Pancreas (tissue), 10 donors: ENCODE data around the gene HLCS. TPM values are rescaled to one million over a fixed set of nuclear protein-coding genes. Genes with fewer than 3 reads are reported as not detected.

ENCODE experiments used
- ATAC-seq, 4 donors: fragments of 200-7000 bp; cut with Tn5 transposase; one replicate each; pipeline versions ENCODE4 v1.8.0 to v1.9.1; 2020; ENCODE audit warnings: mild to moderate bottlenecking in 4 of 4, moderate library complexity in 4 of 4
- DNase-seq, 6 donors: peaks; one replicate each; pipeline ENCODE4 v3.0.0-alpha.2; 2020
- FAIRE-seq: peaks from 2 replicates; lab custom pipeline; 2012; peaks lifted over from hg19 to GRCh38; lab: Jason Lieb, UNC
- H3K27ac ChIP-seq, 4 donors: fragments of 200-600 bp; sonication (generic); 1 replicate in 3 of 4; 2 replicates in 1 of 4; pipeline versions ENCODE4 v1.5.0 to v1.8.0; 2020
- H3K27me3 ChIP-seq, 4 donors: fragments of 200-600 bp; one replicate each; pipeline ENCODE4 v1.8.0; 2021
- H3K36me3 ChIP-seq, 3 donors: fragments of 200-600 bp; sonication (generic) in 1 of 3; one replicate each; pipeline versions ENCODE4 v1.5.0 to v1.8.0; 2020 to 2021
- H3K4me1 ChIP-seq, 3 donors: fragments of 200-600 bp; one replicate each; pipeline ENCODE4 v1.8.0; 2021
- H3K4me3 ChIP-seq, 4 donors: fragments of 200-600 bp; sonication (generic) in 2 of 4; one replicate each; pipeline versions ENCODE4 v1.5.0 to v1.8.0; 2020 to 2021
- H3K9me3 ChIP-seq, 4 donors: fragments of 200-600 bp; one replicate each; pipeline ENCODE4 v1.8.0; 2021
- CTCF ChIP-seq, 4 donors: fragments of 200-600 bp; sonication (generic) in 3 of 4; IDR thresholded peaks; one replicate each; pipeline versions ENCODE4 v1.5.0 to v1.8.0; 2021; ENCODE audit warnings: antibody characterized with exemption in 4 of 4
- WGBS, 2 donors: extraction: QIAGEN DNeasy Blood & Tissue Kit; methylation state at CpG; one replicate each; pipeline ENCODE4 v1.1.7; 2013; 5-methylcytosine and 5-hydroxymethylcytosine counted together
- intact Hi-C, 3 donors: fragments of 100-400 bp; cut with DNase I; formaldehyde crosslinking; loops; one replicate each; pipeline versions ENCODE4 v1.11.1 to v1.14.2; 2022
- polyA plus RNA-seq, 2 donors: library from polyadenylated mRNA; stranded (reverse); fragments of 200-250 nt; gene quantifications; one replicate each; pipeline ENCODE4 v1.2.3, GENCODE V29; 2013
- total RNA-seq, 6 donors: library from RNA; stranded (reverse); fragmentation: NEBNext Ultra II Directional in 4 of 6; extraction: Animal tissue kit (Norgen Biotek cat#: 25700) in 4 of 6; gene quantifications; one replicate each; pipeline versions ENCODE4 v1.2.1 to v1.2.4, GENCODE V29; 2021 to 2023
- donor health status: healthy with polysubstance abuse.
- donor health status: DM: no; HTN: no; CAD: no; lungs with moderate emphysema.
- donor health status: DM: no; HTN: no; CAD: no.
- donor health status: control.
- donor health status: control.
- donor health status: Bipolar disorder and iron deficiency.
- donor health status: DM: yes; HTN: yes; CAD: no.
- donor health status: DM: no; HTN: no; CAD: no.
- donor health status: DM: no; HTN: no; CAD: no.
- donor health status: DM: yes; HTN: yes; CAD: no.

HLCS gene
- total and polyA plus RNA-seq, 8 donors, result 5.5 to 14.0 (median 11.9) TPM

DNA sequence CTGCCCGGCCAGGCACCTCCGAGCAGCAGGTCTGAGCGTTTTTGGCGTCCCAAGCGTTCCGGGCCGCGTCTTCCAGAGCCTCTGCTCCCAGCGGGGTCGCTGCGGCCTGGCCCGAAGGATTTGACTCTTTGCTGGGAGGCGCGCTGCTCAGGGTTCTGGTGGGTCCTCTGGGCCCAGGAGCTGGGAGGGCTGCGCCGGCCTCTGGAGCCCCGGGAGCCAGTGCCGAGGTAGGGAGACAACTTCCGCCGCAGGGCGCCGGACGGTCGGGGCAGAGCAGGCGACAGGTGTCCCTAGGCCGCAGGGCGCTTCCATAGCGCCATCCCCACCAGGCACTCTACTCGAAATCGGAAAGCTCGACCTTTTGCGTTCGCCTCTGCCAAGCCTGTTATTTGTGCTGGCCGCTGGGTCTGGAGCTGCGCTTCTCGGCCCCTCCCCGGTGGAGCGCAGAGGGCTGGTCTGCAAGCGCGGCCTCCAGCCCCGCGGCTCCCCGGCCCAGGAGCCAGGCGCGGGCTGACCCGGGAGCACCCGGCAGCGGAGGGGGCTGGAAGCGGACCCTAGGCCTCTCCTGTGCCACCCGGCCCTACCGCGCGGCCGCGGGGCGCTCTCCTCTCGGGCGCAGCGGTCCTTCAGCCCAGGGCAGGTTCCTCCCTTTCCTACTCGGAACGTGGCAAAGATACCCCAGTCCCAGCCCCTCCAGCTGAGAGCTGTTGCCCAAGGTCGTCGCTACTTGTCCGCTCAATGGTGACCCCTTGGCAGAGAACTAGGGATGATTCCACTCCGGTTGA, 265.3 kb downstream of the HLCS start:
- peaks cover 0 to 22% (median 5%) of the 10 kb centered on the region in 3 donors for H3K4me1 ChIP-seq

More for the DNA sequence above, 265.3 kb downstream of the HLCS start:
- WGBS, 2 donors, result 5% methylated on average over 65 of the region's 65 CpGs
- H3K36me3 ChIP-seq, result no peaks in the 10 kb centered on the region
- DNase-seq (peak in 2 of 6 donors; percentile 60 to 66), ATAC-seq (peak in 2 of 4 donors; percentile 12 to 38), FAIRE-seq (no peak)
- no peak for TF ChIP-seq CTCF (IDR thresholded peaks at IDR 0.05)
- intact Hi-C loops, result no loop called here
- no peak overlapping the region for H3K27ac ChIP-seq
- no peaks in the 10 kb centered on the region for H3K9me3 ChIP-seq
- peak overlapping the region in 2 of 4 donors; percentile 16 to 27 for H3K4me3 ChIP-seq
- H3K27me3 ChIP-seq, result peaks cover 13 to 73% (median 27%) of the 10 kb centered on the region in 4 donors

Other genes starting within 250 kb of the HLCS start
- under 1 TPM in 1 of 6 donors, not detected in 5; 0.09 TPM for gene RIPPLY3, start 40.0 kb upstream of the HLCS start, total RNA-seq
- gene RIPPLY3, start 40.0 kb upstream of the HLCS start, polyA plus RNA-seq, result under 1 TPM; 0.11 to 0.26 TPM
- 10 to 100 TPM; 14.8 to 21.2 (median 17.2) TPM for gene PIGP, start 106.4 kb upstream of the HLCS start, total RNA-seq
- 10 to 100 TPM; 15.5 to 29.3 TPM for gene PIGP, start 106.4 kb upstream of the HLCS start, polyA plus RNA-seq
- gene TTC3, start 106.6 kb upstream of the HLCS start, total RNA-seq, result 100 to 1,000 TPM in 1 of 6 donors, 10 to 100 TPM in 5; 54.5 to 103 (median 70.6) TPM
- 10 to 100 TPM; 24.6 to 45.3 TPM for gene TTC3, start 106.6 kb upstream of the HLCS start, polyA plus RNA-seq